SJCRH30 (cell line): ENCODE data around the gene GALNT8. TPM values are rescaled to one million over a fixed set of nuclear protein-coding genes. Genes with fewer than 3 reads are reported as not detected.
"Not testable (repeated sequence)": the region's sequence is repeated elsewhere in the genome, so short reads cannot be mapped to it uniquely, and the experiment has no call there.

Experiments used
- DNase-seq, 2 experiments: peaks; one replicate each; pipeline ENCODE4 v3.0.0-alpha.2; 2015 to 2020
- H3K27ac ChIP-seq: fragments of 250-450 bp; sonication (Bioruptor Pico); 2 replicates; pipeline ENCODE4 v1.5.1; 2020; ENCODE audit warnings: mild to moderate bottlenecking, moderate library complexity
- H3K27me3 ChIP-seq: fragments of 250-450 bp; sonication (Bioruptor Pico); 2 replicates; pipeline ENCODE4 v1.5.1; 2020; ENCODE audit warnings: mild to moderate bottlenecking, moderate library complexity
- H3K36me3 ChIP-seq: fragments of 250-450 bp; sonication (Bioruptor Pico); 2 replicates; pipeline ENCODE4 v1.5.1; 2020; ENCODE audit warnings: mild to moderate bottlenecking, moderate library complexity
- H3K4me1 ChIP-seq: fragments of 250-450 bp; sonication (Bioruptor Pico); 2 replicates; pipeline ENCODE4 v1.5.1; 2020; ENCODE audit warnings: mild to moderate bottlenecking, moderate library complexity
- H3K4me3 ChIP-seq: fragments of 250-450 bp; sonication (Bioruptor Pico); 2 replicates; pipeline ENCODE4 v1.5.1; 2020; ENCODE audit warnings: mild to moderate bottlenecking, moderate library complexity
- H3K9me3 ChIP-seq: fragments of 250-450 bp; sonication (Bioruptor Pico); replicated peaks from 2 replicates; pipeline ENCODE4 v1.5.1; 2020; ENCODE audit warnings: mild to moderate bottlenecking, moderate library complexity
- total RNA-seq: library from RNA; depleted of rRNA; stranded (reverse); fragments of >200 nt; shearing (Covaris generic); gene quantifications from 2 replicates; pipeline ENCODE4 v1.2.3, GENCODE V29; 2014

Gene GALNT8
- total RNA-seq, 1 experiment from 2014 or later: 0.10 TPM

DNA sequence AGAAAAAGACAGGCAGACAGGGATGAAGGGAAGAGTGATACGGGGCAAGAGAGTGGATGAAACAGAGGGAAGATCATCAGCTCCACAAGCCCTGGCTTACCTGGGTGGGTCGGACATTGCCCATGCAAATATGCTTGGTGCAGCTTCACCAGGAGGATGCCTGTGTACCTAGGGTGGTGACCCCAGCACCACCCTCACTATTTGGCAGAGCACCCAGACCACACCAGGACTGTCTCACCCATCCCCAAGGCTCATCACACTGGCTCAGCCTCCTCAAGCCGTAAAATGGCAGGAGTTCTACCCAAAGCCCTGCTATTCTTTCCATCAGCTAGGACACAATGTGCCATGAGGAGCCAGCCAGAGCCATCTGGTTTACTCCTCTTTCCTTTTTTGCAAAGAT is 3.0 kb downstream of the GALNT8 start:
- H3K4me3 ChIP-seq: no peak overlapping the region
- H3K27me3 ChIP-seq: peaks cover 12% of the 10 kb centered on the region; the same call in 1 of the 2 replicates
- no peaks in the 10 kb centered on the region for H3K9me3 ChIP-seq
- no peak for DNase-seq
- H3K4me1 ChIP-seq: peaks cover 10% of the 10 kb centered on the region
- no peak overlapping the region for H3K27ac ChIP-seq
- H3K36me3 ChIP-seq: no peaks in the 10 kb centered on the region

DNA sequence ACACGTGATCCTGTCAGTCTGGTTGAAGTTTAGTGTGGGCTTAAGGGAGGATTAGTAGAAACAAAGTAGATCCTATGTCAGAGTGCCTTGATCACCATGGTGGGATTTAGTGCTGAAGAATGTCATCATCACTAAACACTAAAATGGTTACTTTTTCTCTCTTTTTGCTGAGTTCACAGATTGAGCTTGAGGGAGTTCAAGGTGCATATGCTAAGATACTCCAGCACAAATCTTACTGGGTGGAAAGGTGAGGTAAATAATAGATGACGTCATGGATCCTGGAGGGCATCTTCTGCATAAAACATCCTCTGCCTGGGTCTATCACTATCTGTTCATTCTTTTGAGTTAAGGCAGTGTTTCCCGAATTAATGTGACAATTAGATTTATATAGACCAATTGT is 4.9 kb downstream of the GALNT8 start:
- no peak overlapping the region for H3K4me3 ChIP-seq
- DNase-seq: peak in 1 of 2 experiments; percentile 67
- H3K9me3 ChIP-seq: no peaks in the 10 kb centered on the region
- H3K27me3 ChIP-seq: peaks cover 9% of the 10 kb centered on the region
- no peaks in the 10 kb centered on the region for H3K36me3 ChIP-seq
- peaks cover 10% of the 10 kb centered on the region for H3K4me1 ChIP-seq
- H3K27ac ChIP-seq: no peak overlapping the region

- H3K27me3 ChIP-seq: no peaks in the 10 kb centered on the region; the same call in 1 of the 2 replicates
- no peak overlapping the region for H3K4me3 ChIP-seq
- H3K9me3 ChIP-seq: no peaks in the 10 kb centered on the region
- no peak overlapping the region for H3K27ac ChIP-seq
- no peaks in the 10 kb centered on the region for H3K36me3 ChIP-seq
- no peaks in the 10 kb centered on the region for H3K4me1 ChIP-seq
- no peak for DNase-seq
Measured at GRCh38 chr12:4734625-4735340, 14.6 kb downstream of the GALNT8 start.

- no peaks in the 10 kb centered on the region for H3K36me3 ChIP-seq
- DNase-seq: no peak
- H3K4me3 ChIP-seq: no peak overlapping the region
- H3K27ac ChIP-seq: no peak overlapping the region
- no peaks in the 10 kb centered on the region; the same call in 1 of the 2 replicates for H3K27me3 ChIP-seq
- no peaks in the 10 kb centered on the region for H3K9me3 ChIP-seq
- H3K4me1 ChIP-seq: no peaks in the 10 kb centered on the region
Measured at GRCh38 chr12:4736091-4736490, 15.9 kb downstream of the GALNT8 start.

GRCh38 chr12:4738541-4738940 is 18.3 kb downstream of the GALNT8 start:
- Histone ChIP-seq H3K36me3 (no peaks in the 10 kb centered on the region), H3K4me3 (no peak overlapping the region), H3K4me1 (no peaks in the 10 kb centered on the region), H3K27ac (no peak overlapping the region), H3K9me3 (no peaks in the 10 kb centered on the region), H3K27me3 (no peaks in the 10 kb centered on the region; the same call in 1 of the 2 replicates)
- DNase-seq: no peak

- no peaks in the 10 kb centered on the region for H3K4me1 ChIP-seq
- no peaks in the 10 kb centered on the region for H3K9me3 ChIP-seq
- no peak for DNase-seq
- H3K4me3 ChIP-seq: no peak overlapping the region
- H3K27ac ChIP-seq: no peak overlapping the region
- no peaks in the 10 kb centered on the region for H3K36me3 ChIP-seq
- no peaks in the 10 kb centered on the region; the same call in 1 of the 2 replicates for H3K27me3 ChIP-seq
Measured at GRCh38 chr12:4742416-4742970, 22.3 kb downstream of the GALNT8 start.

DNA sequence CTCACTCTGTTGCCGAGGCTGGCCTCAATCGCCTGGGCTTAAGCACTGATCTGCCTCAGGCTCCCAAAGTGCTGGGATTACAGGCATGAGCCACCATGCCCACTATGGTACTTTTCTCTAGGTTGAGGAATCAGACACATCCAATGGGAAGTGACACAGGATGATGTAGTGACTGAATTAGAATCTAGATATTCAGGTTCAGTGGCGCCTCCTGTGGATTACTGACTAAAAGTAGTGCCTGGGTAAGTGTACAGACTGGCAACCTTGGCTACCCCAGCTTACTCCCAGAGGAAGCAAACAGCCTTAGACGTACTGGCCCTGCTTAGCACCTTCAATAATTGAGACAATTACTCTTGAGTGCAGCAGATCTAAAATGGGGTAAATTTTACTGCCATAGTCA is 22.8 kb downstream of the GALNT8 start:
- Histone ChIP-seq H3K9me3 (no peaks in the 10 kb centered on the region), H3K4me3 (no peak overlapping the region), H3K27ac (no peak overlapping the region), H3K27me3 (no peaks in the 10 kb centered on the region; the same call in 1 of the 2 replicates), H3K4me1 (no peaks in the 10 kb centered on the region), H3K36me3 (no peaks in the 10 kb centered on the region)
- DNase-seq: no peak

DNA sequence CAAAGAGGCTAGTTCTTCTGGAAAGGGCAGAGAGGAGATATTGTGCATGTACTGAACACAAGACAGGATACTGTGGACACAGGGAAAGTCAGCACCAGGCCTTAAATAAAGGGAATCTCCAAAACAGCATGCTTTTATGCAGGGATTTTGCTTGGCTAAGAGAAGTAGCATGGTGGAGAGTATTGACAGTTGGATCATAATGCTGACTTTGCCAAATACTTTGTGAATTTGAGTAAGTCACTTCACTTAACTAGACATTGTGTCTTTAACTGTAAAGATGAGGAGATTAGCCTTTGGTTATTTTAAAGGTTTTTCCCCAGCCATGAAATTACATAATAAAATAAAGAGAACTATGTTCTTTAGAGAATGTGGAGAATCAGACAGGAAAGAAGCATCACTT is 24.5 kb downstream of the GALNT8 start:
- Histone ChIP-seq H3K27ac (no peak overlapping the region), H3K4me1 (no peaks in the 10 kb centered on the region), H3K4me3 (no peak overlapping the region), H3K36me3 (no peaks in the 10 kb centered on the region), H3K27me3 (peaks cover 3% of the 10 kb centered on the region; the same call in 1 of the 2 replicates), H3K9me3 (no peaks in the 10 kb centered on the region)
- no peak for DNase-seq

DNA sequence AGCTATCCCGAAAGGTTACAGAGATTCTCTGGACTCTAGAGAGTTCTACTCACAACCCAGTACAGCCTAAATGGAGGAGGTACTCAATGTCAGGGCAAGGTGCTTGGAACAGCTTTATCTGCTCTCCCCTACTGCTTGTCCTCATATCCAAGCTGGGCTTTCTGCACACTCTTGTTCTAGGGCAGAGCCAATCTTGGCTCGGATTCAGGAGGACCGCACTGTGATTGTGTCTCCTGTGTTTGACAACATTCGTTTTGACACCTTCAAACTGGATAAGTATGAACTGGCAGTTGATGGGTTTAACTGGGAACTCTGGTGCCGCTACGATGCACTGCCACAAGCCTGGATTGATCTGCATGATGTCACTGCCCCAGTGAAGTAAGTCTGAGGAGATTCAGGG is 25.0 kb downstream of the GALNT8 start:
- peaks cover 3% of the 10 kb centered on the region; the same call in 1 of the 2 replicates for H3K27me3 ChIP-seq
- DNase-seq: no peak
- no peak overlapping the region for H3K27ac ChIP-seq
- no peaks in the 10 kb centered on the region for H3K4me1 ChIP-seq
- H3K9me3 ChIP-seq: no peaks in the 10 kb centered on the region
- no peak overlapping the region for H3K4me3 ChIP-seq
- no peaks in the 10 kb centered on the region for H3K36me3 ChIP-seq

GRCh38 chr12:4751654-4752053 is 31.5 kb downstream of the GALNT8 start:
- not testable (repeated sequence) for H3K36me3 ChIP-seq, H3K27ac ChIP-seq, H3K9me3 ChIP-seq, DNase-seq, H3K4me3 ChIP-seq, H3K4me1 ChIP-seq, H3K27me3 ChIP-seq

DNA sequence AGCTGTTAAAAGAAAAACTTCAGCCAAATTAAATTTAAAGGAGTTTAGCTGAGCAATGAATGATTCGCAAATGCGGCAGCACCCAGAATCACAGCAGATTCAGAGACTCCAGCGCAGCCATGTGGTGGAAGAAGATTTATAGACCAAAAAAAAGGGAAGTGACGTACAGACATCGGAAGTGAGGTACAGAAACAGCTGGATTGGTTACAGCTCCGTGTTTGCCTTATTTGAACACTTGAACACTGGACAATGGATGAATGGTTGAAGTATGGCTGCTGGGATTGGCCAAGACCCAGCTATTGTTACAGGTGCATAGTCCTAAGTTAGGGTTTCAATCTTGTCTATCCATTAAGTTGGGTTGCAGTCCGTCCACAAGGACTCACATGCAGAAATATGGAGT is 42.6 kb downstream of the GALNT8 start:
- H3K27me3 ChIP-seq: peaks cover 15% of the 10 kb centered on the region; the same call in 1 of the 2 replicates

DNA sequence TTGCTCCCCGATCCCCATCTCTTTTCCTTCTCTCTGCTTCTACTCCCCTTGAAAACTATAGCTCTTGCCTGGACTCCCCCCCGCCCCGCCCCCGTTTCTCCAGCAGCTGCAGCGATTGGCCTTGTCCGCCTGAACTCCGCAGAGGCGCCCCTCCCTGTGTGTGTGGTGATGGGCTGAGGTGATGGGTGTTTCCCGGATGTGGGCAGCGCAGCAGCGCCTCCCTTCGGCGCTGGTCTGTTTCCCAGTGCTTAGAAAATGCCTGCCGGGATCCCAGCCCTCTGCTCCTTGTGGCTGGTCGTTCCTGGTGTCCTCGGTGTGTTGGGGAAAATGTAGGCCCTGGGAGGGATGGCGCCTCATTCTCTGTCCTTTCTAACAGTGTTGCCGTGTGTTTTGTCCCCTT is 43.3 kb downstream of the GALNT8 start:
- Histone ChIP-seq H3K27me3 (peaks cover 15% of the 10 kb centered on the region; the same call in 1 of the 2 replicates), H3K27ac (no peak overlapping the region), H3K4me3 (peak overlapping the region; percentile 19), H3K9me3 (no peaks in the 10 kb centered on the region), H3K4me1 (no peaks in the 10 kb centered on the region), H3K36me3 (no peaks in the 10 kb centered on the region)
- DNase-seq: peak; percentile 85

More for the DNA sequence above, 42.6 kb downstream of the GALNT8 start:
- no peaks in the 10 kb centered on the region for H3K36me3 ChIP-seq
- H3K4me1 ChIP-seq: no peaks in the 10 kb centered on the region
- peak overlapping the region; percentile 19; the same call in 1 of the 2 replicates for H3K4me3 ChIP-seq
- H3K9me3 ChIP-seq: no peaks in the 10 kb centered on the region
- H3K27ac ChIP-seq: no peak overlapping the region
- DNase-seq: peak in 1 of 2 experiments; percentile 18

GRCh38 chr12:4766445-4766844 is 46.2 kb downstream of the GALNT8 start:
- H3K4me1 ChIP-seq: no peaks in the 10 kb centered on the region
- no peak for DNase-seq
- peaks cover 15% of the 10 kb centered on the region; the same call in 1 of the 2 replicates for H3K27me3 ChIP-seq
- no peak overlapping the region for H3K27ac ChIP-seq
- no peaks in the 10 kb centered on the region for H3K9me3 ChIP-seq
- no peak overlapping the region for H3K4me3 ChIP-seq
- no peaks in the 10 kb centered on the region for H3K36me3 ChIP-seq

- Histone ChIP-seq H3K4me1 (no peaks in the 10 kb centered on the region), H3K4me3 (no peak overlapping the region), H3K36me3 (no peaks in the 10 kb centered on the region), H3K27ac (no peak overlapping the region), H3K27me3 (peaks cover 12% of the 10 kb centered on the region; the same call in 1 of the 2 replicates), H3K9me3 (no peaks in the 10 kb centered on the region)
- DNase-seq: no peak
Measured at GRCh38 chr12:4767186-4767585, 47.0 kb downstream of the GALNT8 start.

DNA sequence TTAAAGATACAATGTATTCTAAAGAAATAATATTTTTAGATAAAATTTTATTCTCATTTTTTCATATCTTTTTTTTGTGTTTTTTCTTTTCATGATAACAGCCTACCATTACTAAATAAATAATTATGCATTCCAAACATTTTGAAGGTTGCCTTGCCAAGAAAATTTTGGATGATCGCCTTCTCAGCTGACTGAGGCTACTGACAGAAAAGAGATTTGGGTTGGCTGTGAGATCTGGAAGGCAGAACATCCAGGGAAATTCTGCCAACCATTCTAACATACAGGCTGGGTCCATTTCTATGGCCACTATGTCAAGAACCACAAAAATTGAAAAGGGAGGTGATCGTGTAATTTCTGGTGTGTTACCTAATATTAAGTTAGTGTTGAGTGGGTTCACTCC is 48.1 kb downstream of the GALNT8 start:
- H3K4me1 ChIP-seq: no peaks in the 10 kb centered on the region
- no peaks in the 10 kb centered on the region for H3K9me3 ChIP-seq
- no peak for DNase-seq

More for the DNA sequence above, 48.1 kb downstream of the GALNT8 start:
- no peak overlapping the region for H3K4me3 ChIP-seq
- H3K27me3 ChIP-seq: peaks cover 11% of the 10 kb centered on the region; the same call in 1 of the 2 replicates
- no peaks in the 10 kb centered on the region for H3K36me3 ChIP-seq
- no peak overlapping the region for H3K27ac ChIP-seq
